Parathyroid adenoma (tissue), 2 donors: Measurements from ENCODE around the gene FYTTD1.

Experiments used
- H2AFZ ChIP-seq: fragments of 300-600 bp; sonication (generic); one replicate; pipeline ENCODE4 v1.7.0; 2017; ENCODE audit warnings: antibody characterized with exemption, mild to moderate bottlenecking
- H3K27ac ChIP-seq: fragments of 300-600 bp; sonication (generic); one replicate; pipeline ENCODE4 v1.7.0; 2017
- H3K27me3 ChIP-seq: fragments of 300-600 bp; sonication (generic); one replicate; pipeline ENCODE4 v1.7.0; 2017; ENCODE audit warnings: low read length; ENCODE audit not compliant: control insufficient read depth, insufficient read depth
- H3K36me3 ChIP-seq: fragments of 300-600 bp; sonication (generic); one replicate; pipeline ENCODE4 v1.7.0; 2017; ENCODE audit warnings: low read length; ENCODE audit not compliant: control insufficient read depth, insufficient read depth
- H3K4me1 ChIP-seq: fragments of 300-600 bp; sonication (generic); one replicate; pipeline ENCODE4 v1.7.0; 2017; ENCODE audit warnings: control low read depth
- H3K4me2 ChIP-seq: fragments of 300-600 bp; sonication (generic); one replicate; pipeline ENCODE4 v1.7.0; 2017; ENCODE audit warnings: low read length
- H3K4me3 ChIP-seq: fragments of 300-600 bp; sonication (generic); one replicate; pipeline ENCODE4 v1.7.0; 2017; ENCODE audit warnings: low read depth, low read length
- H3K79me2 ChIP-seq: fragments of 300-600 bp; sonication (generic); one replicate; pipeline ENCODE4 v1.7.0; 2017; ENCODE audit warnings: control low read depth
- H3K9ac ChIP-seq: fragments of 300-600 bp; sonication (generic); one replicate; pipeline ENCODE4 v1.7.0; 2017; ENCODE audit warnings: mild to moderate bottlenecking
- H3K9me3 ChIP-seq: fragments of 300-600 bp; sonication (generic); one replicate; pipeline ENCODE4 v1.7.0; 2017; ENCODE audit warnings: low read length; ENCODE audit not compliant: control insufficient read depth
- TF ChIP-seq, protein P1 (sequence below): fragments of 300-600 bp; sonication (generic); IDR thresholded peaks from one replicate; pipeline ENCODE4 v1.7.0; 2017; ENCODE audit warnings: antibody characterized with exemption, mild to moderate bottlenecking
- donor health status: primary hyperparathyroidism.

Gene FYTTD1

DNA sequence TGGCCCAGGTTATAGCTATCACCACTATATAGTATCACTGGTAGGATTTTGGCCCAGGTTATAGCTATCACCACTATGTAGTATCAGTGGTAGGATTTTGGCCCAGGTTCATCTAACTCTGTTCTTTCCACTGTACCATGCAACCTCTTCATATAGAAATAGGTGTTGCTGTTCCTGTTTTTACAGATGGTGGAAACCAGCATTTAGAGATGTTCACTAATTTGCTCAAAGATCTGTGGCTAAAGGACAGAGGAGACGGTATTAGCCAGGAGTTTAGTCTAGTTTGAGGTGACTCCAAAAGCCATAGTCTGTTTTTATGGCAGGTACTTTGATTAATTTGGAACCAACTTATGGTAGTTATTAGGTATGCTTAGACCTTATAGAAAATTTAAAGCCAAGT, 44.4 kb downstream of the FYTTD1 start:
- no peaks in the 10 kb centered on the region for H3K36me3 ChIP-seq
- no peak overlapping the region for H3K4me3 ChIP-seq
- H3K9me3 ChIP-seq, result no peaks in the 10 kb centered on the region
- H3K27me3 ChIP-seq, result no peaks in the 10 kb centered on the region
- no peak overlapping the region for H3K9ac ChIP-seq
- no peak overlapping the region for H3K4me2 ChIP-seq
- H3K4me1 ChIP-seq, result no peaks in the 10 kb centered on the region
- TF ChIP-seq, protein P1, sequence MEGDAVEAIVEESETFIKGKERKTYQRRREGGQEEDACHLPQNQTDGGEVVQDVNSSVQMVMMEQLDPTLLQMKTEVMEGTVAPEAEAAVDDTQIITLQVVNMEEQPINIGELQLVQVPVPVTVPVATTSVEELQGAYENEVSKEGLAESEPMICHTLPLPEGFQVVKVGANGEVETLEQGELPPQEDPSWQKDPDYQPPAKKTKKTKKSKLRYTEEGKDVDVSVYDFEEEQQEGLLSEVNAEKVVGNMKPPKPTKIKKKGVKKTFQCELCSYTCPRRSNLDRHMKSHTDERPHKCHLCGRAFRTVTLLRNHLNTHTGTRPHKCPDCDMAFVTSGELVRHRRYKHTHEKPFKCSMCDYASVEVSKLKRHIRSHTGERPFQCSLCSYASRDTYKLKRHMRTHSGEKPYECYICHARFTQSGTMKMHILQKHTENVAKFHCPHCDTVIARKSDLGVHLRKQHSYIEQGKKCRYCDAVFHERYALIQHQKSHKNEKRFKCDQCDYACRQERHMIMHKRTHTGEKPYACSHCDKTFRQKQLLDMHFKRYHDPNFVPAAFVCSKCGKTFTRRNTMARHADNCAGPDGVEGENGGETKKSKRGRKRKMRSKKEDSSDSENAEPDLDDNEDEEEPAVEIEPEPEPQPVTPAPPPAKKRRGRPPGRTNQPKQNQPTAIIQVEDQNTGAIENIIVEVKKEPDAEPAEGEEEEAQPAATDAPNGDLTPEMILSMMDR, result no peak
- H2AFZ ChIP-seq, result no peak overlapping the region
- H3K79me2 ChIP-seq, result peaks cover 9% of the 10 kb centered on the region
- no peak overlapping the region for H3K27ac ChIP-seq

DNA sequence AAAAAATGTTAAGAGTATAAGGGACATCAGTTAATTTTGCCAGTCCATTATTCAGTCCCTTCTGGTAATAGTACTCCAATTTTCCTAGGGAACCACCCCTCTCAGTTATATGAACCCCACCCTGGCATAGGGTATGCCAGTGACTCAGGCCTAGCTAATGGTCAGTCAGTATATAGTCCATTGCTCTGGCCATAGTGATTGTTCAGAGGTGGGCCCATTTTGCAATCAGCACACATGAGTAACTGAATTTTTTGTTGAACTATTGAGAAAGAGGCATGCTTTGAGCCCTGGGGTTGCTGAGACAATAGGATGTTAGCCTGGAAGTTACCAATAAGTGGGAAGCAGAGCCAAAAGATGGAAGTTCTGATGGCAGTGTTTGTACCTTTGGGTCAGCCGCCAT, 45.5 kb downstream of the FYTTD1 start:
- no peak overlapping the region for H3K4me3 ChIP-seq
- H3K27me3 ChIP-seq, result no peaks in the 10 kb centered on the region
- H3K9ac ChIP-seq, result no peak overlapping the region
- no peaks in the 10 kb centered on the region for H3K36me3 ChIP-seq
- TF ChIP-seq, protein P1, result no peak
- no peak overlapping the region for H3K27ac ChIP-seq
- H2AFZ ChIP-seq, result no peak overlapping the region
- no peaks in the 10 kb centered on the region for H3K4me1 ChIP-seq
- no peaks in the 10 kb centered on the region for H3K9me3 ChIP-seq
- no peak overlapping the region for H3K4me2 ChIP-seq
- H3K79me2 ChIP-seq, result peaks cover 9% of the 10 kb centered on the region

DNA sequence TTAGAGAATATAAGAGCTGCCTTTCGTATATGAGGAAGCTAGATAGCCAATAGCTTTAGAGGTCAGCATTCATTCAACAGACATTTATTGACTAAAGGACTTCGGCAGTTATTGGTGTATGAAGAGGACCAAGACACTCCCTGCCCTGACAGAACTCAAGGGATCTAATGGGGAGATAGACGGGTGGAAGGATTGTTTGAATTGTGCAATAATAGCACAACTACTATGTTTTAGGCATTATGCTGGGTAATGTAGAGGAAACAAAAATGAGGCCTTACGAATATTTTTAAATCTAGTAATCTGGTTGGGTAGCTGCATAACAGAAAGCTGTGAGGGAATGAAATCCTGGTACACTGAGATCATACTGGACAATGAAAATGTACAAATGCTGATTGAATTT, 46.4 kb downstream of the FYTTD1 start:
- TF ChIP-seq, protein P1, result no peak
- Histone ChIP-seq H2AFZ (no peak overlapping the region), H3K36me3 (no peaks in the 10 kb centered on the region), H3K9me3 (no peaks in the 10 kb centered on the region), H3K9ac (no peak overlapping the region), H3K79me2 (peaks cover 9% of the 10 kb centered on the region), H3K4me1 (no peaks in the 10 kb centered on the region), H3K27ac (no peak overlapping the region), H3K4me2 (no peak overlapping the region), H3K27me3 (no peaks in the 10 kb centered on the region), H3K4me3 (no peak overlapping the region)

DNA sequence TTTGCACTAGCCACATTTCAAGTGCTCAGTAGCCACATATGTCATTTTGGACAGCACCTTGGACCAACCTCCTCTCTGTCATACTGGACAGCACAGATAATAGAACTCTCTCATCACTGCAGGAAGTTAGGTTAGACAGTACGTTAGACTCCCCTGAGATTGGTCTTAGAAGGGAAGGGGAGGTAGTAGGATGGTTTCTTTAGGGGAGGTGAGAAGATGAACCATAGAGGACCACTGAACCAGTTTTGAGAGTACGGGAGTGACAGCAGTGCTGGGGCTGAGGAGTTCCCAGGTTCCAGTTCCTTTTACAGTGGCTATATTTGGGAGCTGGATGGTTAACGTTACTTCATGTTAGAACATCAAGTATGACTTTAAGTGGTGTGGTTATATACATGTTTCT, 49.2 kb downstream of the FYTTD1 start:
- no peaks in the 10 kb centered on the region for H3K4me1 ChIP-seq
- H3K4me3 ChIP-seq, result no peak overlapping the region
- H3K4me2 ChIP-seq, result no peak overlapping the region
- no peak overlapping the region for H3K9ac ChIP-seq
- no peaks in the 10 kb centered on the region for H3K9me3 ChIP-seq
- H2AFZ ChIP-seq, result no peak overlapping the region
- peaks cover 10% of the 10 kb centered on the region for H3K79me2 ChIP-seq
- no peaks in the 10 kb centered on the region for H3K36me3 ChIP-seq
- H3K27ac ChIP-seq, result no peak overlapping the region
- TF ChIP-seq, protein P1, result no peak
- H3K27me3 ChIP-seq, result no peaks in the 10 kb centered on the region

DNA sequence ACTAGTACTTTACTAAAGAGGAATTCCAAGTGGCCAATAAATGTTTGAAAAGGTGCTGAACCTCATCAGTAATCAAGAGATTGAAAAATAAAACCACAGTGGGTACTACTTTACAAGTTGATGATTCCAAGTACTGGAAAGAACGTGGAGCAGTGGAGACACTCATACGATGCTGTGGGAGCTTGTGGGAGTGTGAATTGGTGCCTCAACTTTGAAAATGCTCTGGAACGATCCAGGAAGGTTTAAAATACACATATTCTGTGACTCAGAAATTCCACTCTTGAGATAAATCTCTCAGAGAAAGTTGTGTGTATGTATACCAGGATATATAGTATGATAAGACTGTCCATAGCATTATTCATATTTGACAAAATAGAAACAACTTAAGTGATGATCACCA, 50.7 kb downstream of the FYTTD1 start:
- Histone ChIP-seq H3K27me3 (no peaks in the 10 kb centered on the region), H3K36me3 (no peaks in the 10 kb centered on the region), H3K4me1 (no peaks in the 10 kb centered on the region), H2AFZ (no peak overlapping the region), H3K4me3 (no peak overlapping the region), H3K9me3 (no peaks in the 10 kb centered on the region), H3K4me2 (no peak overlapping the region), H3K9ac (no peak overlapping the region), H3K79me2 (peaks cover 8% of the 10 kb centered on the region), H3K27ac (no peak overlapping the region)
- TF ChIP-seq, protein P1, result no peak
